ENCODE measurements around the gene ARHGEF16.

ARHGEF16 gene

GRCh38 chr1:3452866-3453175 is 1.6 kb upstream of the ARHGEF16 start:
- Mint-ChIP-seq H3K4me1 (no peaks in the 10 kb centered on the region), H3K36me3 (peaks cover 2% of the 10 kb centered on the region), H3K9me3 (peaks cover 3% of the 10 kb centered on the region), H3K4me3 (no peak overlapping the region), H3K27me3 (peaks cover 9% of the 10 kb centered on the region), H3K27ac (no peak overlapping the region)
- no peak for ATAC-seq (ENCODE audit: low read depth)
- no peak for DNase-seq (ENCODE audit: low spot score in 2 of 2)

GRCh38 chr1:3453203-3453761 is 1.2 kb upstream of the ARHGEF16 start:
- ATAC-seq (ENCODE audit: low read depth) = peak; percentile 65
- H3K4me1 Mint-ChIP-seq = no peaks in the 10 kb centered on the region
- peaks cover 9% of the 10 kb centered on the region for H3K27me3 Mint-ChIP-seq
- no peak overlapping the region for H3K27ac Mint-ChIP-seq
- peak; percentile 72 to 84 for DNase-seq (ENCODE audit: low spot score in 2 of 2)
- H3K9me3 Mint-ChIP-seq = no peaks in the 10 kb centered on the region
- peak overlapping the region; percentile 76 for H3K4me3 Mint-ChIP-seq
- no peaks in the 10 kb centered on the region for H3K36me3 Mint-ChIP-seq

- H3K4me3 Mint-ChIP-seq = peak overlapping the region; percentile 71
- no peaks in the 10 kb centered on the region for H3K9me3 Mint-ChIP-seq
- DNase-seq (ENCODE audit: low spot score in 2 of 2) = no peak
- peaks cover 9% of the 10 kb centered on the region for H3K27me3 Mint-ChIP-seq
- H3K4me1 Mint-ChIP-seq = no peaks in the 10 kb centered on the region
- H3K27ac Mint-ChIP-seq = no peak overlapping the region
- no peaks in the 10 kb centered on the region for H3K36me3 Mint-ChIP-seq
- ATAC-seq (ENCODE audit: low read depth) = peak; percentile 8
Observed at GRCh38 chr1:3454811-3455618, 550 bp downstream of the ARHGEF16 start.

- ATAC-seq (ENCODE audit: low read depth) (no peak), DNase-seq (ENCODE audit: low spot score in 2 of 2) (no peak)
- Mint-ChIP-seq H3K27me3 (peaks cover 8% of the 10 kb centered on the region), H3K4me3 (peak overlapping the region; percentile 71), H3K27ac (no peak overlapping the region), H3K36me3 (no peaks in the 10 kb centered on the region), H3K4me1 (no peaks in the 10 kb centered on the region), H3K9me3 (no peaks in the 10 kb centered on the region)
Observed at GRCh38 chr1:3455670-3456448, 1.4 kb downstream of the ARHGEF16 start.

- DNase-seq (ENCODE audit: low spot score in 2 of 2) (no peak), ATAC-seq (ENCODE audit: low read depth) (no peak)
- Mint-ChIP-seq H3K4me3 (no peak overlapping the region), H3K4me1 (no peaks in the 10 kb centered on the region), H3K9me3 (no peaks in the 10 kb centered on the region), H3K27ac (no peak overlapping the region), H3K27me3 (peaks cover 8% of the 10 kb centered on the region), H3K36me3 (no peaks in the 10 kb centered on the region)
Observed at GRCh38 chr1:3456449-3456963, 2.0 kb downstream of the ARHGEF16 start.

- H3K27ac Mint-ChIP-seq = no peak overlapping the region
Observed at GRCh38 chr1:3456964-3457909, 2.8 kb downstream of the ARHGEF16 start.

GRCh38 chr1:3457910-3458883 is 3.7 kb downstream of the ARHGEF16 start:
- Mint-ChIP-seq H3K9me3 (no peaks in the 10 kb centered on the region), H3K27me3 (peaks cover 7% of the 10 kb centered on the region), H3K4me1 (no peaks in the 10 kb centered on the region), H3K36me3 (no peaks in the 10 kb centered on the region), H3K4me3 (no peak overlapping the region), H3K27ac (no peak overlapping the region)
- DNase-seq (ENCODE audit: low spot score in 2 of 2) (no peak), ATAC-seq (ENCODE audit: low read depth) (no peak)

More at GRCh38 chr1:3456964-3457909, 2.8 kb downstream of the ARHGEF16 start:
- DNase-seq (ENCODE audit: low spot score in 2 of 2) = no peak
- Mint-ChIP-seq H3K4me3 (no peak overlapping the region), H3K36me3 (no peaks in the 10 kb centered on the region), H3K27me3 (peaks cover 9% of the 10 kb centered on the region), H3K4me1 (no peaks in the 10 kb centered on the region), H3K9me3 (no peaks in the 10 kb centered on the region)
- no peak for ATAC-seq (ENCODE audit: low read depth)

- Mint-ChIP-seq H3K27ac (no peak overlapping the region), H3K9me3 (no peaks in the 10 kb centered on the region)
Observed at GRCh38 chr1:3459051-3459908, 4.8 kb downstream of the ARHGEF16 start.

GRCh38 chr1:3459940-3460671 is 5.6 kb downstream of the ARHGEF16 start:
- H3K9me3 Mint-ChIP-seq = no peaks in the 10 kb centered on the region
- no peaks in the 10 kb centered on the region for H3K4me1 Mint-ChIP-seq
- no peak overlapping the region for H3K4me3 Mint-ChIP-seq
- no peak overlapping the region for H3K27ac Mint-ChIP-seq
- DNase-seq (ENCODE audit: low spot score in 2 of 2) = no peak
- ATAC-seq (ENCODE audit: low read depth) = no peak
- peaks cover 7% of the 10 kb centered on the region for H3K27me3 Mint-ChIP-seq
- no peaks in the 10 kb centered on the region for H3K36me3 Mint-ChIP-seq

More at GRCh38 chr1:3459051-3459908, 4.8 kb downstream of the ARHGEF16 start:
- ATAC-seq (ENCODE audit: low read depth) = no peak
- Mint-ChIP-seq H3K4me1 (no peaks in the 10 kb centered on the region), H3K27me3 (peaks cover 7% of the 10 kb centered on the region), H3K36me3 (no peaks in the 10 kb centered on the region), H3K4me3 (no peak overlapping the region)
- no peak for DNase-seq (ENCODE audit: low spot score in 2 of 2)

- Mint-ChIP-seq H3K27ac (no peak overlapping the region), H3K27me3 (peaks cover 8% of the 10 kb centered on the region), H3K4me1 (peaks cover 1% of the 10 kb centered on the region), H3K36me3 (no peaks in the 10 kb centered on the region), H3K9me3 (no peaks in the 10 kb centered on the region), H3K4me3 (no peak overlapping the region)
- DNase-seq (ENCODE audit: low spot score in 2 of 2) = no peak
- ATAC-seq (ENCODE audit: low read depth) = no peak
Observed at GRCh38 chr1:3460672-3461131, 6.2 kb downstream of the ARHGEF16 start.

- Mint-ChIP-seq H3K27ac (no peak overlapping the region), H3K4me1 (peaks cover 3% of the 10 kb centered on the region), H3K4me3 (no peak overlapping the region), H3K36me3 (no peaks in the 10 kb centered on the region), H3K27me3 (peaks cover 9% of the 10 kb centered on the region), H3K9me3 (no peaks in the 10 kb centered on the region)
- no peak for ATAC-seq (ENCODE audit: low read depth)
- DNase-seq (ENCODE audit: low spot score in 2 of 2) = no peak
Observed at GRCh38 chr1:3461238-3461933, 6.9 kb downstream of the ARHGEF16 start.

All from memory B cell (primary cell).